ENCODE measurements around the gene ST6GALNAC5.

The ST6GALNAC5 gene

GRCh38 chr1:77095236-77095635, 228.0 kb downstream of the ST6GALNAC5 start:
- TF ChIP-seq CTCF (IDR thresholded peaks at IDR 0.05), result no peak
- no peak for DNase-seq (ENCODE audit: low spot score)
- Histone ChIP-seq H3K27ac (no peak overlapping the region), H3K4me3 (no peak overlapping the region)

GRCh38 chr1:77096496-77097255, 229.4 kb downstream of the ST6GALNAC5 start:
- no peak for DNase-seq (ENCODE audit: low spot score)
- Histone ChIP-seq H3K27ac (no peak overlapping the region), H3K4me3 (no peak overlapping the region)
- no peak for TF ChIP-seq CTCF (IDR thresholded peaks at IDR 0.05)

- no peak for DNase-seq (ENCODE audit: low spot score)
- Histone ChIP-seq H3K27ac (no peak overlapping the region), H3K4me3 (no peak overlapping the region)
- no peak for TF ChIP-seq CTCF (IDR thresholded peaks at IDR 0.05)
Observed at GRCh38 chr1:77100875-77101274, 233.6 kb downstream of the ST6GALNAC5 start.

GRCh38 chr1:77103486-77103885, 236.2 kb downstream of the ST6GALNAC5 start:
- DNase-seq (ENCODE audit: low spot score), result no peak
- Histone ChIP-seq H3K4me3 (no peak overlapping the region), H3K27ac (no peak overlapping the region)
- no peak for TF ChIP-seq CTCF (IDR thresholded peaks at IDR 0.05)

GRCh38 chr1:77104672-77105071, 237.4 kb downstream of the ST6GALNAC5 start:
- Histone ChIP-seq H3K4me3 (no peak overlapping the region), H3K27ac (no peak overlapping the region)
- DNase-seq (ENCODE audit: low spot score), result no peak
- TF ChIP-seq CTCF (IDR thresholded peaks at IDR 0.05), result no peak
